Ovary (tissue), 9 donors: Measurements from ENCODE around the gene TMPO. TPM values are rescaled to one million over a fixed set of nuclear protein-coding genes. Genes with fewer than 3 reads are reported as not detected.
"Not testable (repeated sequence)": the region's sequence is repeated elsewhere in the genome, so short reads cannot be mapped to it uniquely, and the experiment has no call there.

ENCODE experiments used
- DNase-seq, 5 donors: peaks; one replicate each; pipeline ENCODE4 v3.0.0-alpha.2; 2019 to 2020
- H3K27ac ChIP-seq, 2 donors: fragments of 200-600 bp; one replicate each; pipeline versions ENCODE4 v1.5.1 to v1.8.0; 2019 to 2022
- H3K27me3 ChIP-seq: fragments of 200-600 bp; one replicate; pipeline ENCODE4 v1.8.0; 2022
- H3K36me3 ChIP-seq: fragments of 200-600 bp; sonication (generic); one replicate; pipeline ENCODE4 v1.5.1; 2019
- H3K4me1 ChIP-seq: one replicate; pipeline ENCODE4 v1.8.1; 2013; ENCODE audit warnings: mild to moderate bottlenecking, moderate library complexity; ENCODE audit not compliant: insufficient read depth
- H3K4me3 ChIP-seq: fragments of 200-600 bp; sonication (generic); one replicate; pipeline ENCODE4 v1.5.1; 2017
- H3K9me3 ChIP-seq, 2 donors: fragments of 200-600 bp in 1 of 2; sonication (generic) in 1 of 2; one replicate each; pipeline versions ENCODE4 v1.5.1 to v1.8.1; 2013 to 2019; ENCODE audit warnings: mild to moderate bottlenecking in 1 of 2, moderate library complexity in 1 of 2
- CTCF ChIP-seq, 3 donors: fragments of 450-650 bp in 2 of 3; fragments of 200-600 bp in 1 of 3; IDR thresholded peaks; one replicate each; pipeline versions ENCODE4 v1.5.1 to v1.8.0; 2016 to 2022; ENCODE audit warnings: antibody characterized with exemption in 3 of 3, mild to moderate bottlenecking in 1 of 3
- EP300 ChIP-seq: sonication (generic); formaldehyde crosslinking; IDR thresholded peaks from one replicate; pipeline ENCODE4 v1.6.1; 2017; ENCODE audit warnings: antibody characterized with exemption
- POLR2A ChIP-seq: fragments of 450-650 bp; IDR thresholded peaks from one replicate; pipeline ENCODE4 v1.6.1; 2017; ENCODE audit warnings: antibody characterized with exemption, mild to moderate bottlenecking, moderate library complexity
- WGBS, 3 donors: extraction: QIAGEN DNeasy Blood & Tissue Kit in 1 of 3; methylation state at CpG; one replicate each; pipeline versions ENCODE4 v1.1.5 to v1.1.7; 2013 to 2017; 5-methylcytosine and 5-hydroxymethylcytosine counted together
- intact Hi-C, 4 donors: fragments of 100-400 bp; cut with DNase I; formaldehyde crosslinking; loops; one replicate each; pipeline versions ENCODE4 v1.11.0 to v1.15.1; 2022 to 2023
- polyA plus RNA-seq, 2 donors: library from polyadenylated mRNA; stranded (reverse); fragments of 200-250 nt in 1 of 2; fragments of 350-450 nt in 1 of 2; fragmentation: Illumina TruSeq in 1 of 2; extraction: RNeasy Lipid Tissue Mini Kit (QIAGEN cat#74804) in 1 of 2; gene quantifications; one replicate each; pipeline ENCODE4 v1.2.3, GENCODE V29; 2013 to 2014
- total RNA-seq, 7 donors: library from RNA; depleted of rRNA in 2 of 7; stranded (reverse); fragments of >200 nt in 2 of 7; fragmentation: NEBNext Ultra II Directional in 3 of 7; extraction: Animal tissue kit (Norgen Biotek cat#: 25700) in 3 of 7; gene quantifications; one replicate each; pipeline versions ENCODE4 v1.1.0 to v1.2.4, GENCODE V29; 2016 to 2023
- donor health status: DM: no; HTN: no; CAD: no; lungs with moderate emphysema.
- donor health status: DM: no; HTN: no; CAD: no.
- donor health status: Bipolar disorder and iron deficiency.
- donor health status: DM: yes; HTN: yes; CAD: no.
- donor health status: DM: no; HTN: no; CAD: no.
- donor health status: DM: yes; HTN: yes; CAD: no.

TMPO gene
- total and polyA plus RNA-seq, 9 donors: 48.4 to 144 (median 116) TPM

DNA sequence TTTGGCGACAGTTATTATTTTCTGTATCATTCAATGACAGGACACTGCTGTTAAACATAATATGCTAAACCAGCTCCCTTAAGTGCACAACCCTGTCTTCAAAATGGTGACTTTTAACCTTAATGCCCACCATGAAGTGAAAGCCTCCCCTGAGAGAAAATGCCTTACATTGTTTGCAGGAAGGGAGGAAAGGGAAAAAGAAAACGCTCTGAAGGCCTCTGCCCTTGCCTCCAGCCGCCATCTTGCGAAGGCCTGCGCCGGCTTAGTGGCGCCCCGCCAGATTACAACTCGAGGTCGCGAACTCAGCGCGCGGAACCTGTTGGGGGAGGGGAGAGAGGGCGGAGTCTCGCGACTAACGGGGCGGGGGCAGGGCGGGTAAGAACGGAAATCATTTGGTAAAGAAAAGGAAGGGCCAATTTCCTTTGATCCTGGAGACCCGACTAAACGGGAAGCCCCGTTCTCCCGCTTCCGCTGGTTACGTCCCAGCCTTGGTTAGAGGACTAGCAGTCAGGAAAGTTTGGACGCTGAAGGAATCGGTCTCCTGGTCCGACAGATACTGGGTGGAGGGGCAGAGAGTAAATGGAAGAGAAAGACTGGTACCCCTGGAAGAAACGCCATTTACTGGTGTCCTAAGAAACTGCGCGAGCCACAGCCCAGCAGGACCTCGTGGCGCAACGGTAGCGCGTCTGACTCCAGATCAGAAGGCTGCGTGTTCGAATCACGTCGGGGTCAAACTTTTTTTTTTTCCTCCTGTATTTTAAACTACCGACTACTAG, 11.6 kb upstream of the TMPO start:
- Histone ChIP-seq H3K27ac (peak overlapping the region; percentile 87 to 94), H3K36me3 (no peaks in the 10 kb centered on the region), H3K27me3 (no peaks in the 10 kb centered on the region), H3K9me3 (no peaks in the 10 kb centered on the region), H3K4me1 (peaks cover 2% of the 10 kb centered on the region), H3K4me3 (peak overlapping the region; percentile 49)
- TF ChIP-seq POLR2A (peak; percentile 34), CTCF (IDR thresholded peaks at IDR 0.05) (no peak)
- intact Hi-C loops: no loop called here
- peak; percentile 94 to 98 (median 97) for DNase-seq
- WGBS, 3 donors: 0 to 1% (median 0%) methylated on average over 43 of the region's 43 CpGs

DNA sequence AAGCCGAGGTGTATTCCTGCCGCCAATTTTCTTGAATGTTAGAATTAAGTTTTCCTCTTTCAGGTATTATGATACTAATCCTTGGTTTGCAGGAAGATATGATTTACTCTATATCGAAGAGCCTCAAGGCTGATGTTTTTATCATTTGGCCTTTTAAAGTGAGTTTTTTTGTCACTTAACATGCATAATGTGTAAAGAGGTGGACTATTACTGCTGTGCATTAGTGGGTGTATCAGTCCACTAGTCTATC, 11.1 kb upstream of the TMPO start:
- no peaks in the 10 kb centered on the region for H3K36me3 ChIP-seq
- H3K4me3 ChIP-seq: peak overlapping the region; percentile 49
- H3K27me3 ChIP-seq: no peaks in the 10 kb centered on the region
- H3K27ac ChIP-seq: peak overlapping the region; percentile 87 to 94
- no peak for DNase-seq
- no peak for TF ChIP-seq POLR2A
- no peak for TF ChIP-seq EP300
- TF ChIP-seq CTCF (IDR thresholded peaks at IDR 0.05): no peak
- WGBS, 3 donors: 8 to 15% (median 13%) methylated on average over 3 of the region's 3 CpGs
- H3K9me3 ChIP-seq: no peaks in the 10 kb centered on the region
- intact Hi-C loops: no loop called here
- H3K4me1 ChIP-seq: peaks cover 2% of the 10 kb centered on the region

- Histone ChIP-seq H3K36me3 (no peaks in the 10 kb centered on the region), H3K4me1 (peaks cover 6% of the 10 kb centered on the region), H3K4me3 (no peak overlapping the region), H3K27ac (no peak overlapping the region), H3K27me3 (no peaks in the 10 kb centered on the region), H3K9me3 (no peaks in the 10 kb centered on the region)
- no peak for TF ChIP-seq POLR2A
- TF ChIP-seq CTCF (IDR thresholded peaks at IDR 0.05): no peak
- TF ChIP-seq EP300: no peak
- 78 to 84% (median 81%) methylated on average over 2 of the region's 2 CpGs for whole genome bisulfite sequencing, 3 donors
- intact Hi-C loops: no loop called here
- DNase-seq: no peak
Observed at GRCh38 chr12:98509063-98509462, 6.3 kb upstream of the TMPO start.

GRCh38 chr12:98511806-98512205, 3.6 kb upstream of the TMPO start:
- H3K4me3 ChIP-seq, H3K36me3 ChIP-seq, DNase-seq, H3K4me1 ChIP-seq, H3K9me3 ChIP-seq, H3K27ac ChIP-seq, H3K27me3 ChIP-seq: not testable (repeated sequence)
- 88 to 92% (median 91%) methylated on average over 5 of the region's 5 CpGs for WGBS, 3 donors
- intact Hi-C loops: loop anchor here in 1 of 4 donors (10.0 kb wide), 1 partner anchor 87 kb away; no protein-coding TSS in a partner anchor
